BJ (cell line): ENCODE data around the gene PTGR3. TPM values are rescaled to one million over a fixed set of nuclear protein-coding genes. Genes with fewer than 3 reads are reported as not detected.
A peak's percentile ranks its signal among the peaks of the same experiment; 100 is the strongest.

Experiments used
- CTCF ChIA-PET: fragments of 350-600 bp; formaldehyde crosslinking; extraction: SDS; loops from one replicate; lab custom pipeline; 2021; ENCODE audit warnings: antibody characterized with exemption, inconsistent platforms; lab: Yijun Ruan, JAX
- POLR2A ChIA-PET: fragments of 300-600 bp; sonication (Branson Sonifier 250); formaldehyde crosslinking; extraction: SDS; loops from one replicate; lab custom pipeline; 2021; ENCODE audit warnings: antibody characterized with exemption; lab: Charles Lee
- DNase-seq: peaks from one replicate; pipeline ENCODE4 v3.0.0-alpha.2; 2011; ENCODE audit warnings: low read depth
- H3K27me3 ChIP-seq: 2 replicates; pipeline ENCODE4 v1.6.0; 2011; ENCODE audit warnings: low read length; ENCODE audit not compliant: control insufficient read depth, insufficient read depth
- H3K36me3 ChIP-seq: 2 replicates; pipeline ENCODE4 v1.5.1; 2011; ENCODE audit warnings: low read length; ENCODE audit not compliant: control insufficient read depth, insufficient read depth
- H3K4me3 ChIP-seq: 2 replicates; pipeline ENCODE4 v1.5.1; 2011; ENCODE audit warnings: low read depth, mild to moderate bottlenecking, control low read depth, low read length
- CTCF ChIP-seq: IDR thresholded peaks from 2 replicates; pipeline ENCODE4 v1.5.1; 2011; ENCODE audit warnings: low read depth, mild to moderate bottlenecking, control low read depth, inconsistent platforms, low read length, moderate library complexity; ENCODE audit not compliant: insufficient read depth
- polyA plus RNA-seq: library from polyadenylated mRNA; depleted of rRNA; stranded (reverse); fragments of >200 nt; gene quantifications from 2 replicates; pipeline ENCODE4 v1.2.3, GENCODE V29; 2011

PTGR3 gene
- polyA plus RNA-seq, 1 experiment, result 70.3 TPM

- DNase-seq, result no peak
- Histone ChIP-seq H3K4me3 (peak overlapping the region; percentile 20; the same call in 1 of the 2 replicates), H3K36me3 (peaks cover 4% of the 10 kb centered on the region), H3K27me3 (no peaks in the 10 kb centered on the region)
- TF ChIP-seq CTCF, result no peak
- ChIA-PET CTCF (interaction anchor here (0.9 to 1.3 kb wide), 3 partner anchors 12 to 264 kb away, joined by 3 to 5 read pairs (median 3); no protein-coding TSS in a partner anchor), POLR2A (interaction anchor here (0.5 kb wide), 1 partner anchor 31 kb away, joined by 3 read pairs; no protein-coding TSS in a partner anchor)
These were observed 6.7 kb upstream of the PTGR3 start for GRCh38 chr18:75215663-75216062.

- ChIA-PET CTCF (interaction anchor here (0.9 to 1.3 kb wide), 2 partner anchors 12 to 265 kb away, joined by 3 to 5 read pairs; no protein-coding TSS in a partner anchor), POLR2A (interaction anchor here (0.5 kb wide), 1 partner anchor 31 kb away, joined by 3 read pairs; no protein-coding TSS in a partner anchor)
- Histone ChIP-seq H3K27me3 (no peaks in the 10 kb centered on the region), H3K4me3 (peak overlapping the region; percentile 68), H3K36me3 (peaks cover 4% of the 10 kb centered on the region)
- DNase-seq, result no peak
- no peak for TF ChIP-seq CTCF
These were observed 6.0 kb upstream of the PTGR3 start for GRCh38 chr18:75214766-75215510.

GRCh38 chr18:75214332-75214690 is 5.4 kb upstream of the PTGR3 start:
- Histone ChIP-seq H3K36me3 (peaks cover 4% of the 10 kb centered on the region), H3K27me3 (no peaks in the 10 kb centered on the region), H3K4me3 (peak overlapping the region; percentile 68)
- CTCF ChIA-PET, result interaction anchor here (1.4 kb wide), 1 partner anchor 261 kb away, joined by 3 read pairs; no protein-coding TSS in a partner anchor
- POLR2A ChIA-PET, result no interaction called here
- DNase-seq, result no peak
- TF ChIP-seq CTCF, result no peak

- peak overlapping the region; percentile 68 for H3K4me3 ChIP-seq
- POLR2A ChIA-PET, result no interaction called here
- DNase-seq, result peak; percentile 78
- peaks cover 4% of the 10 kb centered on the region for H3K36me3 ChIP-seq
- CTCF ChIA-PET, result interaction anchor here (1.4 kb wide), 1 partner anchor 262 kb away, joined by 3 read pairs; no protein-coding TSS in a partner anchor
- TF ChIP-seq CTCF, result no peak
- no peaks in the 10 kb centered on the region for H3K27me3 ChIP-seq
These were observed 4.8 kb upstream of the PTGR3 start for GRCh38 chr18:75213611-75214331.

- ChIA-PET POLR2A (interaction anchor here (0.6 kb wide), 1 partner anchor 43 kb away, joined by 5 read pairs; no protein-coding TSS in a partner anchor), CTCF (interaction anchor here (0.8 kb wide), 1 partner anchor 9 kb away, joined by 4 read pairs; no protein-coding TSS in a partner anchor)
- Histone ChIP-seq H3K36me3 (peaks cover 4% of the 10 kb centered on the region), H3K4me3 (peak overlapping the region; percentile 68), H3K27me3 (no peaks in the 10 kb centered on the region)
- no peak for TF ChIP-seq CTCF
- DNase-seq, result no peak
These were observed 3.8 kb upstream of the PTGR3 start for GRCh38 chr18:75212751-75213090.
